HG03565 (cell line): ENCODE data around the gene THPO.
A peak's percentile ranks its signal among the peaks of the same experiment; 100 is the strongest.

Source experiments
- ATAC-seq: cut with Tn5 transposase; IDR thresholded peaks from one replicate; pipeline ENCODE4 v1.9.1; 2021; ENCODE audit warnings: mild to moderate bottlenecking, moderate library complexity; ENCODE audit not compliant: unreplicated experiment

Gene THPO

GRCh38 chr3:184335661-184336546 is 42.1 kb downstream of the THPO start:
- ATAC-seq: peak; percentile 57

GRCh38 chr3:184335291-184335660 is 42.7 kb downstream of the THPO start:
- ATAC-seq: no peak

- no peak for ATAC-seq
Observed at GRCh38 chr3:184334470-184335158, 43.4 kb downstream of the THPO start.

GRCh38 chr3:184333700-184334099 is 44.3 kb downstream of the THPO start:
- ATAC-seq: no peak

DNA sequence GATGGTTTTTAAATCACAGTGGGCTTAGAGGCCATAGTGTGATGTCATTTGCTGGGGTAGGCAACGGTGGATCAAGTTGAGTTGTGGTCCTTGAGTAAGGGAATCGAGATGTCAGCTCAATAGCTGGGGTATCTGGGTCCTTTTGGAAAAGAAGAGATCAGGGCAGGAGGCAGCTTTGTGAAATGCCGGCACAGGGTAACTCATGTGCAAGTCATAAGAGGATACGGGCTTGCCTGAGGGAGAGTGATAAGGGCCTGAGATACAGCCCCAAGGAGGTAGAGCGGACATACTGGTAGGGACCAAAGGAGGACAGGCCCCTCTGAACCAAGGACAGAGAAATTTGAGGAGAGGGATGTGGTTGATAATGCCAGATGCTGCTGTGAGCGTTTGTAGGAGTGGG is 44.8 kb downstream of the THPO start:
- ATAC-seq: no peak

DNA sequence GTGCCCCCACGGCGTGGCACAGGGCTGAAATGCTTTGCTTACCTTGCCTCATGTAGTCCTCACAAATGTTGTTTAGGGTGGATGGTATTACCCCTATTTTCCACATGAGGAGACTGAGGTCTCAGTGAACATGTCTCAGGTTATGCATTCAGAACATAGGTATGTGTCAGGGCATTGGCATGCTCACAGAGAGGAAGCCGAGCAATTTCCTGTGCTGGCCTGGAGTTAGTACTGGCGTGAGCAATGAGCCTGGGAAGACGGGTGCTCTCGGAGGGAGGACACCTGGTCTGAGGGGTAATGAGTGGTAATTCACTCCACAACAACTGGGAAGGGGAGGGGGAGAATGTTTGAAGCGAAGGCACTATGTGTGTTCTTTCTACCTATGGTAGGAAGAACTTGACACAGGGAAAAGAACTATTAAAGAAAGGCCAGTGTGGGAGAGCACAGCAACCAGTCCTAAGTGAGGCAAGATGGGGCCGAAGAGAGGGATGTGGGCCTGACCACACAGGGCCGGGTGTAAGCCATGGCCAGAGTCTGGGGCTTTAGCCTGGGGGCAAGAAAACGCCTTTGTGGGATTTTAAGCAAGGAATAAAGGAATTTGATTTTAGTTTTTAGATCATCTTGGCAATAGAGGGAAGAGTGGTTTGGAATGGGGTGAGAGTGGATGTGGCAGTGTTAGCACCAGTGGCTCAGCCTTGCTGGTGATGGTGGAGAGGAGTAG is 45.5 kb downstream of the THPO start:
- no peak for ATAC-seq

DNA sequence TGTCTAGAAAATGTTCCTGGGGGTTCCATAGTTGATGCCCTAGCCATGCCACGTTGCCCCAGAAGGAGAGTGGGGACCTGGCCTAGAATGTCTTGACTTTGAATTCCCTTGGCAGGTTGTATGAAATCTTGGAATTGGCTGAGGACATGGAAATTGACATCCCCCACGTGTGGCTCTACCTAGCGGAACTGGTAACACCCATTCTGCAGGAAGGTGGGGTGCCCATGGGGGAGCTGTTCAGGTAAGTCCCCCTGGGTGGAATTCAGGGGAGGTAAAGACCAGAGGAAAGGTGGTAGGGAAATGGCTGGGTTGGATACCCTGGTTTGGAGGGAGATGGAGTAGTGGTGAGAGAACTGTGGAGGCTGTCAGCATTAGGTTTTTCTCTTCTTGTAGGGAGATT is 49.5 kb downstream of the THPO start:
- no peak for ATAC-seq

GRCh38 chr3:184327171-184327570 is 50.8 kb downstream of the THPO start:
- no peak for ATAC-seq

GRCh38 chr3:184325715-184326369 is 52.2 kb downstream of the THPO start:
- no peak for ATAC-seq

- no peak for ATAC-seq
Observed at GRCh38 chr3:184325269-184325668, 52.7 kb downstream of the THPO start.

- ATAC-seq: no peak
Observed at GRCh38 chr3:184323696-184324095, 54.3 kb downstream of the THPO start.

DNA sequence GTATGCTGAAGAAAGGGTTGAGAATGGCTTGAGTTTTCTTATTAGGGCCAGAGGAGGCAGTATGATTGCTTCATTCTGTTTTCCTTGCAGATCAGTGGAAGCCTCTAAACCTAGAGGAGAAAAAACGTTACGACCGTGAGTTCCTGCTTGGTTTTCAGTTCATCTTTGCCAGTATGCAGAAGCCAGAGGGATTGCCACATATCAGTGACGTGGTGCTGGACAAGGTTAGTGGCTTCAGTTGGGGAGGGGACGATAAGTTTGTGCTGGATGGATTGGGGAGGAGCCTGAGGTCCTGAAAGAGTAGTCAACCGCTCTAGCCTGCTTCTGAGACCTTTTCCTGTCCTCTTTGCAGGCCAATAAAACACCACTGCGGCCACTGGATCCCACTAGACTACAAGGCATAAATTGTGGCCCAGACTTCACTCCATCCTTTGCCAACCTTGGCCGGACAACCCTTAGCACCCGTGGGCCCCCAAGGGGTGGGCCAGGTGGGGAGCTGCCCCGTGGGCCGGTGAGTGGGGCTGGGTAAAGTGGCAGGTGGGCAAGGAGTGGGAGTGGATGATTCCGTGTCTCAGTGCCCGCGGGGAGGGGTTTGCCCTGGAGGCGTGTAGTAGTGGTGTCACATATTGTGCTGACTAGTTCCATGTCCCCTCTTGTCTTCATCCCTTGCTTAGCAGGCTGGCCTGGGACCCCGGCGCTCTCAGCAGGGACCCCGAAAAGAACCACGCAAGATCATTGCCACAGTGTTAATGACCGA is 55.1 kb downstream of the THPO start:
- no peak for ATAC-seq
